Tibial artery (tissue), 4 donors: Measurements from ENCODE around the gene SRBD1.

Experiments used
- DNase-seq, 2 donors: peaks; one replicate each; pipeline ENCODE4 v3.0.0-alpha.2; 2019
- H3K27ac ChIP-seq, 2 donors: fragments of 200-600 bp; sonication (generic) in 1 of 2; 1 replicate in 1 of 2; 2 replicates in 1 of 2; pipeline ENCODE4 v1.5.1; 2018 to 2019; ENCODE audit warnings: mild to moderate bottlenecking in 1 of 2
- H3K27me3 ChIP-seq, 2 donors: fragments of 200-600 bp; sonication (generic) in 1 of 2; one replicate each; pipeline versions ENCODE4 v1.5.1 to v1.6.0; 2016 to 2019
- H3K36me3 ChIP-seq, 3 donors: fragments of 200-600 bp; sonication (generic) in 2 of 3; one replicate each; pipeline ENCODE4 v1.5.1; 2016 to 2019; ENCODE audit warnings: mild to moderate bottlenecking in 2 of 3
- H3K4me1 ChIP-seq, 4 donors: fragments of 200-600 bp; sonication (generic) in 2 of 4; 1 replicate in 3 of 4; 2 replicates in 1 of 4; pipeline ENCODE4 v1.5.1; 2016 to 2019
- H3K4me3 ChIP-seq, 2 donors: fragments of 200-600 bp; sonication (generic) in 1 of 2; 1 replicate in 1 of 2; 2 replicates in 1 of 2; pipeline ENCODE4 v1.5.1; 2018 to 2019; ENCODE audit warnings: mild to moderate bottlenecking in 2 of 2
- H3K9me3 ChIP-seq, 3 donors: fragments of 200-600 bp; sonication (generic) in 1 of 3; one replicate each; pipeline ENCODE4 v1.5.1; 2016 to 2019
- intact Hi-C: fragments of 100-400 bp; cut with DNase I; formaldehyde crosslinking; loops from one replicate; pipeline ENCODE4 v1.15.0; 2023; ENCODE audit warnings: low total_unique reads
- TF ChIP-seq, protein P1 (sequence below), 2 experiments: fragments of 200-600 bp in 1 of 2; fragments of 450-650 bp in 1 of 2; IDR thresholded peaks; one replicate each; pipeline ENCODE4 v1.5.1; 2017 to 2019; ENCODE audit warnings: antibody characterized with exemption in 2 of 2, mild to moderate bottlenecking in 1 of 2, moderate library complexity in 1 of 2

Gene SRBD1

DNA sequence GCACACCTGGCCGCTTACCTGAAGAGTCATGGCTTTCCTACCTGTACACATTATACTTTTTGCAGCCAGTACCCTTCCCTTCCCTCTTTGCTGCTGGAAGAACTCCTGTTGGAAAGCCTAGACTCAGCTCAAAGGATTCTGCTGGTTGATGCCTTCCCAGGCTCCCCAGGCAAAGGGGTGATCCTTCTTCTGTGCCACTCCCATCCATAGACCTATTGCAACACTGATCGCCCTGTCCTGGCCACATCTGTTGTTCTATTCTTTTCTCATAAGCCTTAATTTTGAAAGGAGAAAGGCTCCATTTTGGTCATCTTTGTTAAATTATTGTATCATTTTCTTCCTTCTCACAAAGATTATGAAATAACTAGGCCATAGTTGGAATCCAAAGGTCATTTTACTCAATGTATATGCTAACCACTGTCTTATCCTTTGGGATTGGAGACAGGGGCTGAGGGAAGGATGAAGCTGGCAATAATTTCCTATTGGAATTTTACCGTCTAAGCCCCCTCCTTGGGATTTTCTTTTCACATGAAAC is 37.0 kb upstream of the SRBD1 start:
- DNase-seq = no peak
- no peak overlapping the region for H3K27ac ChIP-seq
- peaks cover 0 to 4% of the 10 kb centered on the region in 2 donors for H3K27me3 ChIP-seq
- TF ChIP-seq, protein P1, sequence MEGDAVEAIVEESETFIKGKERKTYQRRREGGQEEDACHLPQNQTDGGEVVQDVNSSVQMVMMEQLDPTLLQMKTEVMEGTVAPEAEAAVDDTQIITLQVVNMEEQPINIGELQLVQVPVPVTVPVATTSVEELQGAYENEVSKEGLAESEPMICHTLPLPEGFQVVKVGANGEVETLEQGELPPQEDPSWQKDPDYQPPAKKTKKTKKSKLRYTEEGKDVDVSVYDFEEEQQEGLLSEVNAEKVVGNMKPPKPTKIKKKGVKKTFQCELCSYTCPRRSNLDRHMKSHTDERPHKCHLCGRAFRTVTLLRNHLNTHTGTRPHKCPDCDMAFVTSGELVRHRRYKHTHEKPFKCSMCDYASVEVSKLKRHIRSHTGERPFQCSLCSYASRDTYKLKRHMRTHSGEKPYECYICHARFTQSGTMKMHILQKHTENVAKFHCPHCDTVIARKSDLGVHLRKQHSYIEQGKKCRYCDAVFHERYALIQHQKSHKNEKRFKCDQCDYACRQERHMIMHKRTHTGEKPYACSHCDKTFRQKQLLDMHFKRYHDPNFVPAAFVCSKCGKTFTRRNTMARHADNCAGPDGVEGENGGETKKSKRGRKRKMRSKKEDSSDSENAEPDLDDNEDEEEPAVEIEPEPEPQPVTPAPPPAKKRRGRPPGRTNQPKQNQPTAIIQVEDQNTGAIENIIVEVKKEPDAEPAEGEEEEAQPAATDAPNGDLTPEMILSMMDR (IDR thresholded peaks at IDR 0.05) = no peak
- no peak overlapping the region for H3K4me3 ChIP-seq
- intact Hi-C loops = loop anchor here (5.0 kb wide), 1 partner anchor 129 kb away; no protein-coding TSS in a partner anchor
- peaks cover 4 to 37% (median 14%) of the 10 kb centered on the region in 4 donors for H3K4me1 ChIP-seq
- H3K9me3 ChIP-seq = no peaks in the 10 kb centered on the region
- no peaks in the 10 kb centered on the region for H3K36me3 ChIP-seq

DNA sequence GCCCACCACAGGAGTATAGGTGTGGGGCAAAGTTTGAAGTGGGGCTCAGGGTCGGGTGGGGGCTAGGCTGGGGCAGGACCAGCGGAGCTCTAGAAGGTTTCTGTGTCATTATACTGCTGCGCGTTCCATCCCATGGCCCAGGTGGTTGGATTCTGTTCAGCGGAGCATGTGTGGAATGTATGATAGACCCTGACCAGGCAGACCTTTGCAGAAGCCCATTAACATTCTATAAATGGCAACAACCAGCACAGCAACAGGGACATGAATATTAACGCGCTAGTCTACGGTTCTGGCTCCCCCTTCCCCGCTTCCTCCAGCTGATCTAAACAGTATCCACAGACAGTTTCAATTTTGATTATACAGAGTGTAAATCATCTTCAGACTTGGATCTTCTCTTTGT is 36.3 kb upstream of the SRBD1 start:
- DNase-seq = no peak
- Histone ChIP-seq H3K36me3 (no peaks in the 10 kb centered on the region), H3K27me3 (peaks cover 0 to 11% of the 10 kb centered on the region in 2 donors), H3K27ac (no peak overlapping the region), H3K9me3 (no peaks in the 10 kb centered on the region), H3K4me3 (no peak overlapping the region), H3K4me1 (peaks cover 0 to 32% (median 12%) of the 10 kb centered on the region in 4 donors)
- intact Hi-C loops = loop anchor here (5.0 kb wide), 1 partner anchor 130 kb away; no protein-coding TSS in a partner anchor
- TF ChIP-seq, protein P1 (IDR thresholded peaks at IDR 0.05) = no peak

DNA sequence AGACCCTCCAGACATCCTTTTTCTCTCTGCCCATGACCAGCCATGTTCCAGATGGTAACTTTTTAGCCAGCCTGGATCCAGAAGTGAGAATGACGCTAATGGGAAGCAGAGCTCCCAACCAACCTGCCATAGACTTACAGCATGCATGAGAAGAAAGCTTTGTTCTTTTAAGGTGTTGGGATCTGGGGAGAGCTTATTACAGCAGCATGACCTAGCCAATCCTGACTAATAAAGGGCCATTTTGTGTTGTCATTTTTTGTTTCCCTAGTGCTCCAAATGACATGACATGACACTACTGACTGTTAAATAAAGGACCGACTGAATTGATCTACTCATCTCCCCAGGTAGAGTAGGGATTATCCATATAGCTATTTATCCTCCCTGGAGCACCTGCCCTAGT is 35.2 kb upstream of the SRBD1 start:
- H3K36me3 ChIP-seq = no peaks in the 10 kb centered on the region
- peaks cover 0 to 27% (median 12%) of the 10 kb centered on the region in 4 donors for H3K4me1 ChIP-seq
- no peak overlapping the region for H3K4me3 ChIP-seq
- no peak overlapping the region for H3K27ac ChIP-seq
- no peak for DNase-seq
- intact Hi-C loops = loop anchor here (5.0 kb wide), 1 partner anchor 131 kb away; no protein-coding TSS in a partner anchor
- no peaks in the 10 kb centered on the region for H3K9me3 ChIP-seq
- TF ChIP-seq, protein P1 (IDR thresholded peaks at IDR 0.05) = no peak
- peaks cover 0 to 14% of the 10 kb centered on the region in 2 donors for H3K27me3 ChIP-seq

- TF ChIP-seq, protein P1 (IDR thresholded peaks at IDR 0.05) = peak; percentile 96 to 98
- peaks cover 0 to 20% (median 9%) of the 10 kb centered on the region in 4 donors for H3K4me1 ChIP-seq
- DNase-seq = peak; percentile 31 to 77
- H3K27me3 ChIP-seq = peaks cover 0 to 14% of the 10 kb centered on the region in 2 donors
- H3K4me3 ChIP-seq = peak overlapping the region; percentile 40 to 44
- no peaks in the 10 kb centered on the region for H3K36me3 ChIP-seq
- no peak overlapping the region for H3K27ac ChIP-seq
- no peaks in the 10 kb centered on the region for H3K9me3 ChIP-seq
- intact Hi-C loops = loop anchor here (1.0 kb wide), 1 partner anchor 292 kb away; no protein-coding TSS in a partner anchor
These were observed 32.8 kb upstream of the SRBD1 start for GRCh38 chr2:45643543-45644542.

GRCh38 chr2:45643095-45643494 is 32.0 kb upstream of the SRBD1 start:
- intact Hi-C loops = loop anchor here (1.0 kb wide), 1 partner anchor 293 kb away; no protein-coding TSS in a partner anchor
- DNase-seq = no peak
- H3K27me3 ChIP-seq = peaks cover 0 to 14% of the 10 kb centered on the region in 2 donors
- no peak overlapping the region for H3K27ac ChIP-seq
- H3K9me3 ChIP-seq = no peaks in the 10 kb centered on the region
- H3K4me3 ChIP-seq = peak overlapping the region; percentile 40 to 44
- H3K36me3 ChIP-seq = no peaks in the 10 kb centered on the region
- peaks cover 0 to 13% (median 9%) of the 10 kb centered on the region in 4 donors for H3K4me1 ChIP-seq
- TF ChIP-seq, protein P1 (IDR thresholded peaks at IDR 0.05) = no peak
